Activated CD4-positive, CD25-positive, alpha-beta regulatory T cell treated with anti-CD3 and anti-CD28 coated beads, Interleukin-2, amount 50 U/mL, for 24 hours (primary cell): Measurements from ENCODE around the gene FOXN1.
"Not testable (repeated sequence)": the region's sequence is repeated elsewhere in the genome, so short reads cannot be mapped to it uniquely, and the experiment has no call there.

Experiments used
- ATAC-seq, 2 donors: fragments of 150-1000 bp; cut with Tn5 transposase; one replicate each; pipeline ENCODE4 v1.10.0; 2021; ENCODE audit warnings: mild to moderate bottlenecking in 1 of 2, moderate library complexity in 1 of 2

Gene FOXN1

GRCh38 chr17:28549236-28550132, 43.3 kb downstream of the FOXN1 start:
- peak; percentile 68 to 73 for ATAC-seq

- ATAC-seq, result no peak
Observed at GRCh38 chr17:28550858-28551257, 44.7 kb downstream of the FOXN1 start.

GRCh38 chr17:28551421-28552175, 45.5 kb downstream of the FOXN1 start:
- ATAC-seq, result no peak

DNA sequence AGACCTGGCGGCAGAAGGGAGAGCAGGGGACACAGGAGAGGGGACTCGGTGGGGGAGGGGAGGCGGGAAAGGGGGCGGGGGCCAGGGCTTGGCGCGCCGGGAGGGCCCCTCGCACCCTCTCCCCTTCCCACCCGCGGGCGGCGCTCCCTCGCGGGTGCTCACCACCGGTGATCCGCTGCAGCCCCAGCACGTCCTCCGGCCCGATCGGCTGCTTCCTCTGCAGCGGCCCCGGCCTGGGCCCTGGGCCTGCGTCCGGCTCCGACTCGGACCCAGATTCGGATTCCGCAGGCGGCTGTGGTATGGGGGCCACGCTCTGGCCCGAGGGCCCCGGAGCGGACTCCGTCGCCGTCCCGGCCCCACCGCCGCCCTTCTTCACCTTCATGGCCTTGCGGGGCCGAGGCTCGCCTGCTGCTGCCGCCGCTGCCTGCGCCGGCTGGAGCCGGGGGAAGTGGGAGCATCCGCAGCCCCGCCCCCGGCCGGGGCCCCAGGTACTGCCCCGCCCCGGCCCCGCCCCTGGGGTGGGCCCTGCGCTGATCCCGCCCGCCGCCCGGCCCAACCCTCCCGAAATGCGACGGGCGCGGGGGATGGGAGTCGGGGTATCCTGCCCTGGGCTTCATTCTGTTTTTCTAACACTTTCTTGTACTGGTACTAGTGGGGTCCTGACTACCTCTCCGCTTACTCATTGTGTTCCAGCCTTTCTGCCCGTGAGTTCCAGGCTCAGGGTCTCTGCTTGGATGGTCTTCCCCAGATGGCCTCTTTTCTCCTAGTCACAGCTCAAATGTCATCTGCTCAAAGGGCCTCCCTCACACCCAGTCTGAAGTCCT, 46.2 kb downstream of the FOXN1 start, which contains the start of gene UNC119:
Gene UNC119, minus strand, starts transcription at position 449 of the 824 bp plus-strand sequence. Its CDS starts 67 bp downstream, at position 382.
- ATAC-seq, result peak; percentile 85 to 86

- no peak for ATAC-seq
Observed at GRCh38 chr17:28553000-28553505, 46.9 kb downstream of the FOXN1 start.

DNA sequence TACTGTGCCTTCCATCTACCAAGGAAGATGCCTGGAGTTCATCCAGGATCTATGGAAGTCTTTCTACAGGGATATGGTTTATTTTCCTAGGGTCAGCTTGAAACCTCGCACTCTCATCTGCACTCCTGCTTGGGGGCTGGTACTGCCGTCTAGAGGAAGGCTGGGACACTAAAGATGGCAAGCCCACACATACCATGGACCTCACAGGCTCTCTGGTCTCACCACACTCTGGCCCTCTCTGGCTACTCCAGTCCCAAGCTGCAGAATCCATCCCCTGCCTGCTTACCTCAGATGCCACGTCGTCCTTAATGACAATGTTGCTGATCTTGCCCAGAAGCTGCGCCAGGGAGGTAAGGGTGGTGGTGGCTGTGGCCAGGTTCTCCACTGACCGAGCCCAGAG, 48.4 kb downstream of the FOXN1 start:
- no peak for ATAC-seq

DNA sequence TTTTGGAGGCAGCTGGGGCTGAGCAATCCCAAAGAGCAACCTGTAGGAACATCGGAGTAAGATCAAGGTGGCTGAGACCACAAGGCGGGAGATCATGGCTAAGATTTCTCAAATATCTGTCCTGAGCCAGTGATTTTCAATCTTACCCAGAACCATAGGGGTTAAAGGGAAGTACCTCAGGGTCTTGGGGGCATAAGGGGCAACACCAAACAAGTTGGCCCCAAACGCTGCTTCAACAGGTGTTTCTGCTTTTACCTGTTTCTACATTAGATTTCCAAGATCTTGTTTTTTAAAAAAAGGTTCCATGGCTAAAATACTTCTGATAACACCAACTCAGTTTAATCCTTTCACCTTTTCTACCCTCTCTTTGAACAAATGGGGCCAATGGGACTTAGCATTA, 48.9 kb downstream of the FOXN1 start:
- ATAC-seq, result no peak

GRCh38 chr17:28563475-28563874, 57.3 kb downstream of the FOXN1 start:
- ATAC-seq, result no peak

GRCh38 chr17:28567604-28568003, 61.5 kb downstream of the FOXN1 start:
- ATAC-seq, result no peak

GRCh38 chr17:28569446-28569845, 63.3 kb downstream of the FOXN1 start:
- ATAC-seq, result no peak

- peak; percentile 33 to 40 for ATAC-seq
Observed at GRCh38 chr17:28570716-28571360, 64.7 kb downstream of the FOXN1 start.

- peak; percentile 99 for ATAC-seq
Observed at GRCh38 chr17:28571361-28572122, 65.4 kb downstream of the FOXN1 start, which contains the start of gene PIGS. Gene PIGS (minus strand): TSS chr17:28571524. CDS start chr17:28571496, 28 bp downstream.

GRCh38 chr17:28572259-28573039, 66.3 kb downstream of the FOXN1 start:
- ATAC-seq, result no peak

- ATAC-seq, result no peak
Observed at GRCh38 chr17:28573040-28573380, 66.9 kb downstream of the FOXN1 start.

DNA sequence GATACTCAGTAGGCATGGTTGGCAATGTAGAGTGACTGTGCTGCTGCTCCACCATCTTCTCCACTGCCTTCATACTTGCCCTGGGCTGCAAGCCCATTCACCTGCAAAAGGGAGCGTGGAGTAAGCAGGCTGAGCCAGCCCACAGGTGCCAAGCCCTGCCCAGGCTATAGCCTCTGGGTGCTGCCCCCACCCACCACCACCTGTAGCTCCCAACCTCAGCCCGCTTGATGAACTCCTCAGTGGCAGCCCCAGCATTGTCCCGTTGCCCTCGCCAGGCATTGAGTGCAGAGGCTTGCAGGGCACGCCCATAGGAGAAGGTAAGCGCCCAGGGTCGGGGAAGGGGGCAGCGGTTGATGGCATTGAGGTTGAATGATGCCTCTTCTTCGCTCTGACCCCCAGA, 67.4 kb downstream of the FOXN1 start:
- ATAC-seq, result no peak

- ATAC-seq, result no peak
Observed at GRCh38 chr17:28573966-28574480, 67.9 kb downstream of the FOXN1 start.

GRCh38 chr17:28574526-28574925, 68.4 kb downstream of the FOXN1 start:
- no peak for ATAC-seq

DNA sequence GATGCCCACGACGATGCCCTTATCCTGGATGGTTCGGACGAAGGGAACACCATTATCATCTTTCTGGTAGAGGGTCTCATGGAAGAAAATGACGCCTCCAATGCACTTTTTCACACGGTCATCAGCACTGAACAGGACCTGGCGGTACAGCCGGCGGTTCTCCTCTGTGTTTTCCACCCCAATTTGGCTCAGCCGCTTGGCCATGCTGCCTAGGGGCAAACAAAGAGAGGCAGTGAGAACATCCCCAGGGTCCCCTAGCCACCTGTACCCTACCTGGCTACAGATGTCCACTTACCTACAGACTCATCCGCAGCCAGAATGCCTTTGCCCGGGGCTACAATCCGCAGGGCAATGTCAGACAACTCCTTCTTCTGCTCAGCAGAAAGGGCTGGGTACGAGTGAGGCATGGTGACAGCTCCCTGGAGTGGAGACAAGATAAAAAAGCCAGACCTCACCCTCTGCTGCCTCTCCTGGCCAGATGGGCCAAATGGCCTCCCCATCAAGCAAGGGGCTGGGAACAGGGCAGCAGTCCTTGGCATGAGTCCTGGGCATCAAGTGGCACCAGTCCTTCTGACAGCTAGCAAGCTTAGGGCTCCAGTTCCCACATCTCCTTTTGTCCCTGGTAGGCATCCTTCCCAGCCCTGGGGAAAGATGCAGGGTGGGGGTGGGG, 69.1 kb downstream of the FOXN1 start:
- ATAC-seq, result no peak

- not testable (repeated sequence) for ATAC-seq
Observed at GRCh38 chr17:28576016-28576415, 69.9 kb downstream of the FOXN1 start.
